ENCODE measurements around the gene MAN2A1.

DNA sequence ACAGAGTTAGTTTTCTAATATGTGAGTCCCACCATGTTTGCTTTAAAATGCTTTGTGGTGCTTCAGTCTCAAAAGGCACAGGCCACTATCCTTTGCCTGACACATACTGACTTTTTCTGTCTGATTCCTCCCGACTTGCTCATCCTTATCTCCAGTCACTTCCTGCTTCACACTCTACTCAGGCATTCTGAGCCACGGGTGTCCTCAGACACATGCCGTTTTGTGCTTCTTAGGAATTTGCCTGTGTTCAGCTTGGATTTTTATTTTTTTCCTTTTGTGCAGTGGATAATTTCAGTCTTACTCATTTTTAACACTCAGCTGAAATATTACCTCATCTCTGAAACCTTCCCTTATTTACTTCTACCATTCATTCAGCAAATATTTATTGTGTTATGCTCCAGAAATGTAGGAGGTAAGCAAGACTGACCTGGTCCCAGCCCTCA, 54.1 kb downstream of the MAN2A1 start:
- no peak for TF ChIP-seq CTCF (IDR thresholded peaks at IDR 0.05)
- TF ChIP-seq POLR2A (IDR thresholded peaks at IDR 0.05): no peak
- TF ChIP-seq POLR2AphosphoS5 (IDR thresholded peaks at IDR 0.05; ENCODE audit: insufficient read depth in 1 of 2, low read depth in 1 of 2): no peak
